ENCODE data around the gene KCNK15.
"Not testable (repeated sequence)": the region's sequence is repeated elsewhere in the genome, so short reads cannot be mapped to it uniquely, and the experiment has no call there.

Gene KCNK15

GRCh38 chr20:44759595-44759994, 13.9 kb downstream of the KCNK15 start:
- DNase-seq, result no peak

- DNase-seq, result no peak
These were observed 15.8 kb downstream of the KCNK15 start for GRCh38 chr20:44761423-44761822.

- no peak for DNase-seq
These were observed 16.9 kb downstream of the KCNK15 start for GRCh38 chr20:44762466-44763140.

GRCh38 chr20:44763798-44764197, 18.1 kb downstream of the KCNK15 start:
- DNase-seq, result not testable (repeated sequence)

- no peak for DNase-seq
These were observed 19.4 kb downstream of the KCNK15 start for GRCh38 chr20:44765091-44765490.

GRCh38 chr20:44765701-44766347, 20.2 kb downstream of the KCNK15 start:
- DNase-seq, result no peak

- no peak for DNase-seq
These were observed 22.6 kb downstream of the KCNK15 start for GRCh38 chr20:44768256-44768655.

GRCh38 chr20:44768854-44769480, 23.3 kb downstream of the KCNK15 start:
- DNase-seq, result no peak

GRCh38 chr20:44769481-44769863, 23.8 kb downstream of the KCNK15 start:
- DNase-seq, result no peak

GRCh38 chr20:44770484-44771171, 25.0 kb downstream of the KCNK15 start:
- DNase-seq, result no peak

- no peak for DNase-seq
These were observed 25.5 kb downstream of the KCNK15 start for GRCh38 chr20:44771172-44771535.

GRCh38 chr20:44772636-44773035, 27.0 kb downstream of the KCNK15 start:
- DNase-seq, result no peak

- DNase-seq, result no peak
These were observed 27.6 kb downstream of the KCNK15 start for GRCh38 chr20:44773070-44773829.

- DNase-seq, result no peak
These were observed 31.3 kb downstream of the KCNK15 start for GRCh38 chr20:44776980-44777379.

GRCh38 chr20:44780226-44780625, 34.6 kb downstream of the KCNK15 start:
- no peak for DNase-seq

- DNase-seq, result no peak
These were observed 35.5 kb downstream of the KCNK15 start for GRCh38 chr20:44781118-44781517.

GRCh38 chr20:44781791-44782190, 36.1 kb downstream of the KCNK15 start:
- no peak for DNase-seq

- no peak for DNase-seq
These were observed 39.0 kb downstream of the KCNK15 start for GRCh38 chr20:44784688-44785087.

- no peak for DNase-seq
These were observed 40.1 kb downstream of the KCNK15 start for GRCh38 chr20:44785768-44786167.

- no peak for DNase-seq
These were observed 41.6 kb downstream of the KCNK15 start for GRCh38 chr20:44787299-44787698.

- DNase-seq, result no peak
These were observed 43.2 kb downstream of the KCNK15 start for GRCh38 chr20:44788706-44789456.

All from GF-D8 (cell line).